H1 (cell line): ENCODE results near the gene FAM83B. TPM values are rescaled to one million over a fixed set of nuclear protein-coding genes. Genes with fewer than 3 reads are reported as not detected.

Experiments used
- CTCF ChIA-PET: fragments of 300-600 bp; sonication (Branson Sonifier 250); formaldehyde crosslinking; loops from one replicate; lab custom pipeline; 2021; ENCODE audit not compliant: partially characterized antibody; lab: Charles Lee
- POLR2A ChIA-PET: fragments of 300-600 bp; sonication (Branson Sonifier 250); formaldehyde crosslinking; loops from one replicate; lab custom pipeline; 2021; ENCODE audit warnings: inconsistent platforms; ENCODE audit not compliant: partially characterized antibody; lab: Charles Lee
- DNase-seq, 2 experiments: peaks; one replicate each; pipeline versions ENCODE4 v3.0.0 to v3.0.0-alpha.2; 2010 to 2022; ENCODE audit warnings: low spot score in 2 of 2, low read depth in 1 of 2, mixed read lengths in 1 of 2
- FAIRE-seq: peaks from 2 replicates; lab custom pipeline; 2011; peaks lifted over from hg19 to GRCh38; lab: Jason Lieb, UNC
- H2AFZ ChIP-seq: 2 replicates; pipeline ENCODE4 v1.8.1; 2012; ENCODE audit warnings: low read length, inconsistent platforms
- H2AK5ac ChIP-seq: 2 replicates; pipeline ENCODE4 v1.6.1; 2013; ENCODE audit warnings: low read depth, low read length
- H2BK120ac ChIP-seq: replicated peaks from 2 replicates; pipeline ENCODE3; 2013; ENCODE audit warnings: low read depth, low read length, inconsistent platforms
- H2BK12ac ChIP-seq: 2 replicates; pipeline ENCODE4 v1.6.1; 2013; ENCODE audit warnings: low read depth, low read length
- H2BK15ac ChIP-seq: 2 replicates; pipeline ENCODE4 v1.6.1; 2013; ENCODE audit warnings: low read length
- H2BK20ac ChIP-seq: 2 replicates; pipeline ENCODE4 v1.6.1; 2013; ENCODE audit warnings: low read length
- H2BK5ac ChIP-seq: 2 replicates; pipeline ENCODE4 v1.6.1; 2013; ENCODE audit warnings: low read depth, low read length
- H3K14ac ChIP-seq: 2 replicates; pipeline ENCODE4 v1.6.1; 2013; ENCODE audit warnings: inconsistent platforms; ENCODE audit not compliant: insufficient read length
- H3K18ac ChIP-seq: 2 replicates; pipeline ENCODE4 v1.6.1; 2013; ENCODE audit warnings: low read length; ENCODE audit errors: extremely low read depth
- H3K23ac ChIP-seq: 2 replicates; pipeline ENCODE4 v1.6.1; 2013; ENCODE audit warnings: inconsistent platforms; ENCODE audit not compliant: insufficient read length
- H3K23me2 ChIP-seq: 2 replicates; pipeline ENCODE4 v1.6.1; 2013; ENCODE audit warnings: low read depth, low read length
- H3K27ac ChIP-seq: 2 replicates; pipeline ENCODE4 v1.6.1; 2011; ENCODE audit warnings: low read depth, low read length, inconsistent platforms
- H3K27me3 ChIP-seq, 4 experiments: replicated peaks in 1 of 4; 1 replicate in 1 of 4; 2 replicates in 3 of 4; pipeline versions ENCODE4 v1.6.1 to v1.8.1; 2011 to 2013; ENCODE audit warnings: low read length in 3 of 4, mild to moderate bottlenecking in 3 of 4, inconsistent platforms in 2 of 4, mixed read lengths in 2 of 4, moderate library complexity in 1 of 4; ENCODE audit not compliant: control insufficient read depth in 3 of 4, insufficient read depth in 3 of 4; ENCODE audit errors: extremely low read depth in 1 of 4
- H3K36me3 ChIP-seq, 4 experiments: 2 replicates each; pipeline versions ENCODE4 v1.6.1 to v1.8.1; 2011 to 2013; ENCODE audit warnings: mild to moderate bottlenecking in 4 of 4, low read length in 3 of 4, moderate library complexity in 2 of 4, control low read depth in 1 of 4, inconsistent platforms in 1 of 4; ENCODE audit not compliant: insufficient read depth in 4 of 4, control insufficient read depth in 2 of 4
- H3K4ac ChIP-seq: replicated peaks from 2 replicates; pipeline ENCODE3; 2013; ENCODE audit warnings: low read length, low read depth, mixed read lengths, inconsistent platforms; ENCODE audit not compliant: insufficient read length
- H3K4me1 ChIP-seq, 4 experiments: replicated peaks in 1 of 4; 1 replicate in 1 of 4; 2 replicates in 3 of 4; pipeline versions ENCODE4 v1.6.1 to v1.8.1; 2011 to 2013; ENCODE audit warnings: low read length in 3 of 4, inconsistent platforms in 2 of 4, mixed read lengths in 1 of 4; ENCODE audit not compliant: insufficient read depth in 4 of 4, control insufficient read depth in 3 of 4
- H3K4me2 ChIP-seq, 2 experiments: 2 replicates each; pipeline versions ENCODE4 v1.6.1 to v1.8.1; 2011 to 2013; ENCODE audit warnings: low read depth in 2 of 2, low read length in 2 of 2, control low read depth in 1 of 2, inconsistent platforms in 1 of 2, mild to moderate bottlenecking in 1 of 2; ENCODE audit not compliant: insufficient read depth in 1 of 2
- H3K4me3 ChIP-seq, 4 experiments: fragments of 200-600, 300-600 bp in 1 of 4; sonication (generic), shearing (Covaris generic), sonication (Bioruptor Twin) in 1 of 4; 2 replicates each; pipeline versions ENCODE4 v1.5.1 to v1.8.1; 2011 to 2016; ENCODE audit warnings: low read length in 4 of 4, low read depth in 3 of 4, control low read depth in 2 of 4, inconsistent platforms in 2 of 4, mild to moderate bottlenecking in 2 of 4, mixed read lengths in 1 of 4, moderate library complexity in 1 of 4; ENCODE audit not compliant: insufficient read depth in 2 of 4; ENCODE audit errors: extremely low read depth in 1 of 4
- H3K56ac ChIP-seq: replicated peaks from 2 replicates; pipeline ENCODE3; 2013; ENCODE audit warnings: low read depth, mild to moderate bottlenecking, mixed read lengths, low read length, inconsistent platforms; ENCODE audit not compliant: insufficient read length
- H3K79me1 ChIP-seq: 2 replicates; pipeline ENCODE4 v1.6.1; 2013; ENCODE audit warnings: low read depth, low read length, control low read depth
- H3K79me2 ChIP-seq, 2 experiments: 2 replicates each; pipeline versions ENCODE4 v1.6.1 to v1.8.1; 2012 to 2013; ENCODE audit warnings: low read length in 2 of 2, mild to moderate bottlenecking in 2 of 2, inconsistent platforms in 1 of 2; ENCODE audit not compliant: insufficient read depth in 2 of 2, control insufficient read depth in 1 of 2
- H3K9ac ChIP-seq, 4 experiments: replicated peaks in 1 of 4; 1 replicate in 1 of 4; 2 replicates in 3 of 4; pipeline versions ENCODE4 v1.6.1 to v1.8.1; 2011 to 2013; ENCODE audit warnings: low read depth in 3 of 4, low read length in 3 of 4, control low read depth in 2 of 4, mild to moderate bottlenecking in 2 of 4, moderate library complexity in 2 of 4, inconsistent platforms in 1 of 4; ENCODE audit errors: extremely low read depth in 1 of 4
- H3K9me3 ChIP-seq, 2 experiments: 2 replicates each; pipeline versions ENCODE4 v1.6.1 to v1.8.1; 2012 to 2013; ENCODE audit warnings: mild to moderate bottlenecking in 2 of 2, moderate library complexity in 2 of 2, control low read depth in 1 of 2, inconsistent platforms in 1 of 2, low read depth in 1 of 2, low read length in 1 of 2, mixed read lengths in 1 of 2; ENCODE audit not compliant: insufficient read depth in 2 of 2
- H4K20me1 ChIP-seq, 2 experiments: replicated peaks in 1 of 2; 2 replicates each; pipeline versions ENCODE3 to v1.8.1; 2011 to 2013; ENCODE audit warnings: inconsistent platforms in 2 of 2, low read length in 2 of 2, mild to moderate bottlenecking in 1 of 2; ENCODE audit not compliant: insufficient read depth in 2 of 2, control insufficient read depth in 1 of 2
- H4K5ac ChIP-seq: 2 replicates; pipeline ENCODE4 v1.6.1; 2013; ENCODE audit warnings: low read length, low read depth, mixed read lengths, inconsistent platforms; ENCODE audit not compliant: insufficient read length
- H4K8ac ChIP-seq: 2 replicates; pipeline ENCODE4 v1.8.0; 2013; ENCODE audit warnings: mild to moderate bottlenecking, moderate library complexity, low read length, inconsistent platforms; ENCODE audit not compliant: insufficient read depth; ENCODE audit errors: extremely low read depth
- H4K91ac ChIP-seq: replicated peaks from 2 replicates; pipeline ENCODE3; 2013; ENCODE audit warnings: low read length, mixed read lengths, inconsistent platforms; ENCODE audit not compliant: insufficient read length
- ASH2L ChIP-seq: fragments of 200-600, 300-600 bp; sonication (generic); IDR thresholded peaks from one replicate; pipeline ENCODE4 v1.7.1; 2017; ENCODE audit warnings: low read length
- KDM1A ChIP-seq: fragments of 200-600, 300-600 bp; sonication (generic); IDR thresholded peaks from 2 replicates; pipeline ENCODE4 v1.7.1; 2016; ENCODE audit warnings: mild to moderate bottlenecking, low read length, borderline replicate concordance
- KDM4A ChIP-seq: IDR thresholded peaks from one replicate; pipeline ENCODE4 v1.7.1; 2012; ENCODE audit warnings: low read depth, mild to moderate bottlenecking, moderate library complexity, low read length, inconsistent platforms; ENCODE audit not compliant: severe bottlenecking
- RNF2 ChIP-seq: fragments of 200-900, 300-1000 bp; sonication (generic); IDR thresholded peaks from 2 replicates; pipeline ENCODE4 v1.7.1; 2016; ENCODE audit warnings: borderline replicate concordance, low read depth, mild to moderate bottlenecking, antibody characterized with exemption, low read length; ENCODE audit not compliant: poor library complexity, severe bottlenecking; ENCODE audit errors: missing control alignments
- SIX5 ChIP-seq: IDR thresholded peaks from 2 replicates; pipeline ENCODE4 v1.6.1; 2011; ENCODE audit warnings: mild to moderate bottlenecking, low read depth, low read length
- WGBS, 2 experiments: shearing (Covaris generic) in 1 of 2; methylation state at CpG; one replicate each; pipeline versions ENCODE4 v1.1.6 to v1.1.7; 2013 to 2015; ENCODE audit warnings: low lambda C conversion rate in 2 of 2, mixed read lengths in 2 of 2, inconsistent platforms in 1 of 2, low coverage in 1 of 2, missing lambda C conversion rate in 1 of 2; ENCODE audit not compliant: insufficient replicate concordance in 2 of 2, insufficient coverage in 1 of 2, insufficient read length in 1 of 2; ENCODE audit errors: extremely low coverage in 1 of 2, missing lambda C conversion rate in 1 of 2; 5-methylcytosine and 5-hydroxymethylcytosine counted together
- long read RNA-seq, 2 experiments: library from RNA in 1 of 2; library from capped mRNA in 1 of 2; stranded (forward); transcript quantifications; one replicate each; pipeline ENCODE4 v2.0.0, GENCODE V29; 2021; ENCODE audit warnings: inconsistent platforms in 1 of 2
- polyA minus RNA-seq, 3 experiments: library from RNA; depleted of rRNA, polyadenylated mRNA; stranded (reverse); fragments of >200 nt; gene quantifications; 1 replicate in 2 of 3; 2 replicates in 1 of 3; pipeline ENCODE4 v1.2.3, GENCODE V29; 2011
- polyA plus RNA-seq, 7 experiments: library from polyadenylated mRNA; depleted of rRNA in 3 of 7; stranded (reverse) in 5 of 7; unstranded in 2 of 7; fragments of >200 nt in 5 of 7; fragments of 200-250 nt in 2 of 7; gene quantifications; 1 replicate in 5 of 7; 2 replicates in 1 of 7; 4 replicates in 1 of 7; pipeline versions ENCODE4 v1.2.1 to v1.2.3, GENCODE V29; 2011 to 2013; ENCODE audit warnings: missing spikeins in 2 of 7, mixed read lengths in 2 of 7
- total RNA-seq: library from RNA; stranded (reverse); fragmentation: NEBNext Ultra II Directional; extraction: Animal tissue kit (Norgen Biotek cat#: 25700); gene quantifications from 2 replicates; pipeline ENCODE4 v1.2.1, GENCODE V29; 2021

Gene FAM83B, protein sequence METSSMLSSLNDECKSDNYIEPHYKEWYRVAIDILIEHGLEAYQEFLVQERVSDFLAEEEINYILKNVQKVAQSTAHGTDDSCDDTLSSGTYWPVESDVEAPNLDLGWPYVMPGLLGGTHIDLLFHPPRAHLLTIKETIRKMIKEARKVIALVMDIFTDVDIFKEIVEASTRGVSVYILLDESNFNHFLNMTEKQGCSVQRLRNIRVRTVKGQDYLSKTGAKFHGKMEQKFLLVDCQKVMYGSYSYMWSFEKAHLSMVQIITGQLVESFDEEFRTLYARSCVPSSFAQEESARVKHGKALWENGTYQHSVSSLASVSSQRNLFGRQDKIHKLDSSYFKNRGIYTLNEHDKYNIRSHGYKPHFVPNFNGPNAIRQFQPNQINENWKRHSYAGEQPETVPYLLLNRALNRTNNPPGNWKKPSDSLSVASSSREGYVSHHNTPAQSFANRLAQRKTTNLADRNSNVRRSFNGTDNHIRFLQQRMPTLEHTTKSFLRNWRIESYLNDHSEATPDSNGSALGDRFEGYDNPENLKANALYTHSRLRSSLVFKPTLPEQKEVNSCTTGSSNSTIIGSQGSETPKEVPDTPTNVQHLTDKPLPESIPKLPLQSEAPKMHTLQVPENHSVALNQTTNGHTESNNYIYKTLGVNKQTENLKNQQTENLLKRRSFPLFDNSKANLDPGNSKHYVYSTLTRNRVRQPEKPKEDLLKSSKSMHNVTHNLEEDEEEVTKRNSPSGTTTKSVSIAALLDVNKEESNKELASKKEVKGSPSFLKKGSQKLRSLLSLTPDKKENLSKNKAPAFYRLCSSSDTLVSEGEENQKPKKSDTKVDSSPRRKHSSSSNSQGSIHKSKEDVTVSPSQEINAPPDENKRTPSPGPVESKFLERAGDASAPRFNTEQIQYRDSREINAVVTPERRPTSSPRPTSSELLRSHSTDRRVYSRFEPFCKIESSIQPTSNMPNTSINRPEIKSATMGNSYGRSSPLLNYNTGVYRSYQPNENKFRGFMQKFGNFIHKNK
- total RNA-seq, result 5.7 and 6.4 TPM in 2 replicates
- polyA plus RNA-seq (2011; rRNA removed), result 0.66 and 0.71 TPM in 2 replicates
- 0.93 TPM for polyA plus RNA-seq (2011; cell fraction: cytosol; rRNA removed)
- polyA plus RNA-seq (2011; cell fraction: nucleus; rRNA removed), result 0.61 TPM
- 1.1 to 1.8 TPM (median 1.2 TPM) in 4 replicates for polyA plus RNA-seq (2012, experiment 1 of 2)
- not detected for polyA plus RNA-seq (2012, experiment 2 of 2)
- polyA plus RNA-seq (2013, experiment 1 of 2), result 3.1 TPM
- 3.6 TPM for polyA plus RNA-seq (2013, experiment 2 of 2)
- polyA minus RNA-seq (2011; rRNA and poly(A)+ RNA removed), result 4.7 and 7.9 TPM in 2 replicates
- polyA minus RNA-seq (2011; cell fraction: cytosol; rRNA and poly(A)+ RNA removed), result 3.1 TPM
- polyA minus RNA-seq (2011; cell fraction: nucleus; rRNA and poly(A)+ RNA removed), result 8.1 TPM
- long read RNA-seq, experiment 1, result 0 reads
- long read RNA-seq, experiment 2, partial matches to known transcripts, result 1 of 3 reads
- long read RNA-seq, experiment 2, other reads (novel, unspliced or antisense), result 2 of 3 reads

DNA sequence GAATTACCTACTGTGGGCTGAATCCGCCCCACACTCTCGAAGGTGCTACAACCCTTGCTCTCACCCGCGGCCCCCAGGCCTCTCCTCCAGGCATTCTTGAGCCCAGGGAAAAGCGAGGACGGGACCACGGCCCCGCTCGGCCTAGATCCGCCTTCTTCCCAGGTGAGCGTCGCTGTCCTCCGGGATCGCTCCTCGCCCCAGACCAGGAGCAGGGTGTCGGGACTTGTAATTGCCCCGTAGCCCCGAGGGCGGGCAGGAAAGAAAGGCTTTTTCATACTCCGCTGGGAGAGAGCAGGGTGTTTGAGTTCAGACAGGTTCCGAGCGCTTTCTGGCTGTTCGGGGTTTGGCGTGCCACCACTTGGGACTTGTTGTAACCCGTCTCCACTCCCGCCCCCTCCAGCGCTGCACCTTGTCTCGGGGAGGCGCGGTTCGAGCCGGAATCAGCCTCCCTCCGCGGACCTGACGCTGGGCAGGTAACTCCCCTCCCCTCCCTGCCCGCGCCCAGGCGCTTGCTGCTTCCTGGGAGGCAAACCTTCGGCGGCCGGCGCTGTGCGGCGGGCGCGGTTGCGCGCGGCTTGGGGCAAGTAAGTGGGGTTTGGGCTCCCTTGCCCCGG is at the start of gene FAM83B:
TSS of gene FAM83B (plus strand) at position 529 of the 614 bp plus-strand sequence. CDS start 23,476 bp downstream, outside the sequence.
- Histone ChIP-seq H2BK20ac (no peak within 1 kb of the TSS), H3K79me1 (no peaks in the 10 kb centered on the region), H3K18ac (peak within 1 kb of the TSS; percentile 60), H2BK15ac (no peak within 1 kb of the TSS), H2BK5ac (0 out of 2 replicates have a peak within 1 kb of the TSS, but pooled peaks have one; percentile 44), H4K91ac (peak within 1 kb of the TSS; percentile 74), H2BK12ac (peak within 1 kb of the TSS; percentile 95), H3K4me3 (peak within 1 kb of the TSS; percentile 76 to 95 (median 79)), H3K14ac (no peak within 1 kb of the TSS), H3K23ac (no peak within 1 kb of the TSS), H4K5ac (no peak within 1 kb of the TSS), H2AK5ac (no peak within 1 kb of the TSS), H3K9me3 (no peaks in the 10 kb centered on the region), H3K27me3 (peaks cover 0 to 7% (median 4%) of the 10 kb centered on the region in 4 experiments; a peak in 4 of 7 replicates), H4K20me1 (no peaks in the 10 kb centered on the region), H3K4me2 (peak within 1 kb of the TSS; percentile 78 to 80), H3K9ac (peak within 1 kb of the TSS; percentile 48 to 74 (median 62)), H3K79me2 (no peaks in the 10 kb centered on the region), H4K8ac (peak within 1 kb of the TSS; percentile 89), H3K56ac (peak within 1 kb of the TSS; percentile 39), H3K23me2 (peaks cover 11% of the 10 kb centered on the region; the same call in 1 of the 2 replicates), H2BK120ac (peak within 1 kb of the TSS; percentile 29), H3K4me1 (peaks cover 0 to 4% (median under 1%) of the 10 kb centered on the region in 4 experiments; a peak in 2 of 7 replicates), H3K36me3 (no peaks in the 10 kb centered on the region), H3K4ac (peak within 1 kb of the TSS; percentile 44), H2AFZ (peak within 1 kb of the TSS; percentile 94), H3K27ac (no peak within 1 kb of the TSS; the same call in 1 of the 2 replicates)
- ChIA-PET POLR2A (no interaction called here), CTCF (interaction anchor here (1.0 to 1.7 kb wide), 2 partner anchors 26 to 42 kb away, joined by 3 to 5 read pairs; no protein-coding TSS in a partner anchor)
- no peak for FAIRE-seq
- 2% methylated on average over 26 of the region's 50 CpGs; no CpG with 5 or more reads in 1 of the 2 experiments for WGBS, 2 experiments
- peak; percentile 57 to 82 for DNase-seq
- TF ChIP-seq KDM4A, result peak; percentile 99
- TF ChIP-seq ASH2L, result no peak
- TF ChIP-seq SIX5, result no peak
- no peak for TF ChIP-seq RNF2
- no peak for TF ChIP-seq KDM1A
